GM13977 (cell line): ENCODE data around the gene WASF2.
A peak's percentile ranks its signal among the peaks of the same experiment; 100 is the strongest.

Experiments
- DNase-seq: peaks from one replicate; pipeline ENCODE4 v3.0.0; 2012; ENCODE audit warnings: low spot score
- CTCF ChIP-seq: IDR thresholded peaks from 2 replicates; pipeline ENCODE4 v1.5.1; 2012; ENCODE audit warnings: mild to moderate bottlenecking, control low read depth; ENCODE audit not compliant: insufficient read depth; ENCODE audit errors: extremely low read depth, missing control alignments
- in situ Hi-C: fragments of 300-500 bp; cut with MboI; formaldehyde crosslinking; loops from one replicate; pipeline ENCODE4 v1.12.0; 2022; ENCODE audit warnings: low sequenced_read_pairs, low pct_unique_long_range_greater_than_20kb, mixed read lengths, inconsistent platforms; ENCODE audit not compliant: unreplicated experiment

WASF2 gene

GRCh38 chr1:27448982-27449381 lies 41.0 kb downstream of the WASF2 start:
- no peak for DNase-seq
- no peak for TF ChIP-seq CTCF
- in situ Hi-C loops, result no loop called here

GRCh38 chr1:27447883-27448282 lies 42.1 kb downstream of the WASF2 start:
- no peak for TF ChIP-seq CTCF
- in situ Hi-C loops, result no loop called here
- no peak for DNase-seq

- in situ Hi-C loops, result no loop called here
- TF ChIP-seq CTCF, result no peak
- DNase-seq, result no peak
Observed at GRCh38 chr1:27447399-27447798, 42.6 kb downstream of the WASF2 start.

GRCh38 chr1:27446496-27447020 lies 43.4 kb downstream of the WASF2 start:
- DNase-seq, result no peak
- TF ChIP-seq CTCF, result no peak
- in situ Hi-C loops, result no loop called here

GRCh38 chr1:27445177-27445936 lies 44.6 kb downstream of the WASF2 start:
- TF ChIP-seq CTCF, result no peak
- peak; percentile 59 for DNase-seq
- in situ Hi-C loops, result no loop called here

- no peak for TF ChIP-seq CTCF
- in situ Hi-C loops, result no loop called here
Observed at GRCh38 chr1:27444632-27445031, 45.3 kb downstream of the WASF2 start.

More at GRCh38 chr1:27444632-27445031, 45.3 kb downstream of the WASF2 start:
- DNase-seq, result no peak
